Progenitor cell of endocrine pancreas (in vitro differentiated cells): ENCODE measurements around the gene ZBTB5. TPM values are rescaled to one million over a fixed set of nuclear protein-coding genes. Genes with fewer than 3 reads are reported as not detected.
"Not testable (repeated sequence)": the region's sequence is repeated elsewhere in the genome, so short reads cannot be mapped to it uniquely, and the experiment has no call there.

Experiments used
- DNase-seq: peaks from one replicate; pipeline ENCODE4 v3.0.0; 2021; ENCODE audit warnings: low spot score; ENCODE audit not compliant: unreplicated experiment
- H3K27ac Mint-ChIP-seq: 2 replicates; pipeline ENCODE4 v1.8.0; 2021; ENCODE audit warnings: mild to moderate bottlenecking, moderate library complexity, mixed read lengths
- H3K27me3 Mint-ChIP-seq: 2 replicates; pipeline ENCODE4 v1.8.0; 2021; ENCODE audit warnings: mixed read lengths
- H3K36me3 Mint-ChIP-seq: 2 replicates; pipeline ENCODE4 v1.8.0; 2022; ENCODE audit warnings: mixed read lengths; ENCODE audit not compliant: insufficient read depth
- H3K4me1 Mint-ChIP-seq: 2 replicates; pipeline ENCODE4 v1.8.0; 2021; ENCODE audit warnings: low read depth, mixed read lengths
- H3K4me3 Mint-ChIP-seq: 2 replicates; pipeline ENCODE4 v1.8.0; 2021; ENCODE audit warnings: low read depth, mild to moderate bottlenecking, moderate library complexity, mixed read lengths
- H3K9me3 Mint-ChIP-seq: 2 replicates; pipeline ENCODE4 v1.8.0; 2021; ENCODE audit warnings: low read depth, mixed read lengths
- total RNA-seq: library from RNA; stranded (reverse); gene quantifications from 2 replicates; pipeline ENCODE4 v1.2.1, GENCODE V29; 2021
- TF ChIP-seq, protein P1 (sequence below): fragments of 200-600 bp; sonication (generic); IDR thresholded peaks from one replicate; pipeline ENCODE4 v1.5.0; 2021; ENCODE audit warnings: antibody characterized with exemption, mild to moderate bottlenecking; ENCODE audit not compliant: unreplicated experiment

Gene ZBTB5
- total RNA-seq, 1 donor from 2014 or later = 21.2 TPM

DNA sequence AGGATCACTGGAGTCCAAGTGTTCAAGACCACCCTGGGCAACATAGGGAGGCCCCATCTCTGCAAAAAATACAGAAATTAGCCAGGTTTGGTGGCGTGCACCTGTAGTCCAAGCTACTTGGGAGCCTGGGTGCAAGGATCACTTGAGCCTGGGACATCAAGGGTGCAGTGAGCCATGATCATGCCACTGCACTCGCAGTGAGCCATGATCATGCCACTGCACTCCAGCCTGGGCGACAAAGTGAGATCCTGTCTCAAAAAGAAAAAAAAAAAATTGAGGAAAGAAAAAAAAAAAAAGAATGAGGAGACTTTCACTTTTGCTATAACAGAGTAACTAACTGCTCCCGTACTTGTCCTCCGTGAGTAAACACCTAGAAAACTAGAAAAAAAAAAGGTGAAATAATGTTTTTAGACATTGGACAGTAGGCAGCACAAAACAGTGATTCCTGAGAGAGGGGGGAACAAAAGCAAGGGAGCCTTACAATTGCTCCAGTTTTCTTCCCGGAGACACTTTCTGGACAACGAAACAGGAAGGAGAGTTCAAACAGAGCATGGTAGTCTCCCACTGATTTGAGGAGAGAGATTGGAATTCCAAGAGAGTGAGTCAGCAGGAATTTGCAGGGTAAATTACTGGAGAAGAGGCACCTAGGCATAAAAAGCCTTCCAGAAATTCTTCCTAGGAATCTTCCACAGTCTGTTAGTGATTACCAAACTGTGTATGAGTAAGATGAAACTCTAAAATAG, 6.9 kb upstream of the ZBTB5 start:
- H3K27me3 Mint-ChIP-seq = no peaks in the 10 kb centered on the region
- peak overlapping the region; percentile 51 for H3K4me3 Mint-ChIP-seq
- DNase-seq = no peak
- no peaks in the 10 kb centered on the region for H3K36me3 Mint-ChIP-seq
- TF ChIP-seq, protein P1, sequence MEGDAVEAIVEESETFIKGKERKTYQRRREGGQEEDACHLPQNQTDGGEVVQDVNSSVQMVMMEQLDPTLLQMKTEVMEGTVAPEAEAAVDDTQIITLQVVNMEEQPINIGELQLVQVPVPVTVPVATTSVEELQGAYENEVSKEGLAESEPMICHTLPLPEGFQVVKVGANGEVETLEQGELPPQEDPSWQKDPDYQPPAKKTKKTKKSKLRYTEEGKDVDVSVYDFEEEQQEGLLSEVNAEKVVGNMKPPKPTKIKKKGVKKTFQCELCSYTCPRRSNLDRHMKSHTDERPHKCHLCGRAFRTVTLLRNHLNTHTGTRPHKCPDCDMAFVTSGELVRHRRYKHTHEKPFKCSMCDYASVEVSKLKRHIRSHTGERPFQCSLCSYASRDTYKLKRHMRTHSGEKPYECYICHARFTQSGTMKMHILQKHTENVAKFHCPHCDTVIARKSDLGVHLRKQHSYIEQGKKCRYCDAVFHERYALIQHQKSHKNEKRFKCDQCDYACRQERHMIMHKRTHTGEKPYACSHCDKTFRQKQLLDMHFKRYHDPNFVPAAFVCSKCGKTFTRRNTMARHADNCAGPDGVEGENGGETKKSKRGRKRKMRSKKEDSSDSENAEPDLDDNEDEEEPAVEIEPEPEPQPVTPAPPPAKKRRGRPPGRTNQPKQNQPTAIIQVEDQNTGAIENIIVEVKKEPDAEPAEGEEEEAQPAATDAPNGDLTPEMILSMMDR = no peak
- H3K4me1 Mint-ChIP-seq = peaks cover 10% of the 10 kb centered on the region
- peaks cover 4% of the 10 kb centered on the region for H3K9me3 Mint-ChIP-seq
- peak overlapping the region; percentile 98 for H3K27ac Mint-ChIP-seq

DNA sequence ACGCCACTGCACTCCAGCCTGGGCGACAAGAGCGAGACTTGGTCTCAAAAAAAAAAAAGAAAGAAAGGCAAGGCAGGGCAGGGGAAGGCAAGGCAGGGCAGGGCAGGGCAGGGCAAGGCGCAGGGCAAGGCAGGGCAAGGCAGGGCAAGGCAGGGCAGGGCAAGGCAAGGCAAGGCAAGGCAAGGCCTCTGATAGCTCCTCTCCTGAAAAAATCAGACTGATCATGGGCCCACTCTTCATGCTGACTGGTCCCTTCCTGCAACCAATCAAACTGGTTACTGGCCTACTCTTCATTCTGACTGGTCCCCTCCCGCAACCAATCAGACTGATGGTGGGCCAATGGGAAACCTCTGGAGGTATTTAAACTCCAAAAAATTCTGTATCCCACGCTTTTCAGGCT, 3.4 kb upstream of the ZBTB5 start:
- Mint-ChIP-seq H3K27me3 (no peaks in the 10 kb centered on the region), H3K4me3 (no peak overlapping the region), H3K27ac (no peak overlapping the region), H3K9me3 (no peaks in the 10 kb centered on the region), H3K4me1 (peaks cover 18% of the 10 kb centered on the region), H3K36me3 (no peaks in the 10 kb centered on the region)
- TF ChIP-seq, protein P1 = no peak
- DNase-seq = no peak

DNA sequence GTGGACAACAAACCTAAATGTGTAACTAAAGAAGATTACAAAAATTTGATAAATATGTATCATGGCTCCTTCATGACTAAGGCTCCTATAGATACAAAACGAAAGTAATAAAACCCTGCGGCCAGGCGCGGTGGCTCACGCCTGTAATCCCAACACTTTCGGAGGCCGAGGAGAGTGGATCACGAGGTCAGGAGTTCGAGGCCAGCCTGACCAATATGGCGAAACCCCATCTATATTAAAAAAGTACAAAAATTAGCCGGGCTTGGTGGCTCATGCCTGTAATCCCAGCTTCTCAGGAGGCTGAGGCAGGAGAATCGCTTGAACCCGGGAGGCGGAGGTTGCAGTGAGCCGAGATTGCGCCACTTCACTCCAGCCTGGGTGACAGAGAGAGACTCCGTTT, 2.3 kb upstream of the ZBTB5 start:
- H3K36me3 Mint-ChIP-seq, H3K9me3 Mint-ChIP-seq, H3K27ac Mint-ChIP-seq, H3K4me3 Mint-ChIP-seq, DNase-seq, H3K27me3 Mint-ChIP-seq: not testable (repeated sequence)
- H3K4me1 Mint-ChIP-seq = peaks cover 27% of the 10 kb centered on the region

DNA sequence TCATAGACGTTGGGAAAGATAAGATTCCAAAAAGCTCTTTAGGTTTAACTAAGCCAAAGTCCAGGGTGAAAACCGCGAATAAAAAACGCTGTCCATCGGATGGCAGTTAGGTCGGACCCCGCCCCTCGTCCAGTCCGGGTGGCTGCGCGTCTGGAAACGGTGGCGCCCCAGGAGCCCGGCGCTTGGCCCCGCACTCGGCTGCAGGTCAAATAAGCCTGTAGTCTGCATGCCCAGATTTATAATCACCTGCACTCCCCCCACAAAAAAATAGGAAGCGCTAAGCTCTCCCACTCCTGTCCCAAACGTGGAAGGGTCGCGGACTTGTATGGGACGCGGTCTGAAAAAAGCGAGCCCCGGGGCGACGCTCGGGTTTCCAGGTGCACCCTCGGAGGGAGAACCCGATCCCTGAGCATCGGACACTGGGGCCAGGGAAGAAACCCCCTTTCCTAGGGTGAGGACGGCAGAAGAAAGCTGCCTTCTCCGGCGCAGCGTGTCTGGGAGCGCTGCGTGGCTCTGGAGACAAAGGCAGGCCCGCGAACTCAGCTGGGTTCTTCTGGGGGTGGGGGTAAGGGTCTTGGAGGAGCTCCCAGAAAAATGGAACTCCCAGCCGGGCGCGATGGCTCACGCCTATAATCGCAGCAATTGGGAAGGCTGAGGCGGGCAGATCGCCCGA, 923 bp upstream of the ZBTB5 start:
- Mint-ChIP-seq H3K9me3 (no peaks in the 10 kb centered on the region), H3K4me3 (peak overlapping the region; percentile 98), H3K4me1 (peaks cover 24% of the 10 kb centered on the region), H3K36me3 (peaks cover 6% of the 10 kb centered on the region), H3K27ac (peak overlapping the region; percentile 100), H3K27me3 (no peaks in the 10 kb centered on the region)
- TF ChIP-seq, protein P1 = no peak
- peak; percentile 56 for DNase-seq

DNA sequence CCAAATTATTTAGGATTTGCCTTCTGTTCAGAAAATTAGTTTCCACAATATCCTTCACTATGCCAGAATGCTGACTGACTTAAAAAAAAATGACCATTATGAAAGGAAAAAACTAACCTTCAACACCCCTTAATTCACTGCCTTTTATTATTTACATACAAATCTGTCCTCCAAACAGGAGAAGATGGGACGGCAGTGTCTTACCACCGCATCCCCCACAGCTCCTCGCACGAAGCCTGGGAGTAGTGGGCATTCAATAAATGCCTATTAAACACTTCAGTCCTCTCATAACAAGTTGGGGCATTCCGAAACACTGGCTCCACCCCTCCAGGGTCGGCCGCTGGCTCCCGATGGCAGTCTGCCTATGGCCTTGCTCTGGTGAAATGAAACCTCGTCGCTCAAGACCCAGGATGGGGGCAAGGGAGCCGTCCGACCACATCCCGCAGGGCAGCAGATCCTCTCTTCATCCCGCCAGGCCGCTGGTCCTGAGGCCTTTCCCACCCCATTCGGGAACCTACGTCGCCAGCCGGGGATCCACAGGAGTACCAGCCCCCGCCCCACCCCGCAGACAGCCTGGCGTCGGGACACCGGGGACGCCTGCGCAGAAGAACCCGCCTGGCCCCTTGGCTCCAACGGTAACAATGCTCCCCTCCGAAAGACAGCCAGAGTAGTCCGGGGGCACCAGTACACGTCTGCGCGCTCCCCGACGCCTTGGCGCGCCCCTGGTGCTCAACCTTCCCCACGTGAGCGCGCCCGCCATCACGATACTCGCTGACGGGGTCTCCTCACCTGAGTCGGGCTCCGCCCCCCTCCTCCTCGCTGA, 613 bp downstream of the ZBTB5 start:
- TF ChIP-seq, protein P1 = no peak
- peak overlapping the region; percentile 98 for H3K4me3 Mint-ChIP-seq
- no peak for DNase-seq
- peaks cover 29% of the 10 kb centered on the region for H3K4me1 Mint-ChIP-seq
- H3K27me3 Mint-ChIP-seq = no peaks in the 10 kb centered on the region
- H3K36me3 Mint-ChIP-seq = peaks cover 6% of the 10 kb centered on the region
- no peaks in the 10 kb centered on the region for H3K9me3 Mint-ChIP-seq
- H3K27ac Mint-ChIP-seq = peak overlapping the region; percentile 100
